ENCODE results near the gene MITF. TPM values are rescaled to one million over a fixed set of nuclear protein-coding genes. Genes with fewer than 3 reads are reported as not detected.

Gene MITF
- total RNA-seq, 1 experiment from 2014 or later, result 40.3 TPM

- Mint-ChIP-seq H3K9me3 (ENCODE audit: low read depth, unreplicated experiment) (peaks cover 3% of the 10 kb centered on the region), H3K4me3 (ENCODE audit: low read depth, unreplicated experiment) (no peak overlapping the region), H3K36me3 (ENCODE audit: insufficient read depth, unreplicated experiment) (no peaks in the 10 kb centered on the region), H3K27me3 (ENCODE audit: unreplicated experiment) (no peaks in the 10 kb centered on the region), H3K27ac (ENCODE audit: unreplicated experiment) (no peak overlapping the region), H3K4me1 (ENCODE audit: low read depth, unreplicated experiment) (no peaks in the 10 kb centered on the region)
- BruUV-seq (replicated peaks), result no TSS peak
- TF ChIP-seq CTCF (IDR thresholded peaks at IDR 0.05; ENCODE audit: unreplicated experiment), result no peak
- CTCF ChIA-PET, result no interaction called here
- intact Hi-C loops (cut with micrococcal nuclease; ENCODE audit: unreplicated experiment), result no loop called here
- no peak for DNase-seq
These were observed 266.8 kb downstream of the MITF start for GRCh38 chr3:70006089-70006488.

- BruUV-seq (replicated peaks), result no TSS peak
- H3K4me3 Mint-ChIP-seq (ENCODE audit: low read depth, unreplicated experiment), result no peak overlapping the region
- no peak for DNase-seq
- TF ChIP-seq CTCF (IDR thresholded peaks at IDR 0.05; ENCODE audit: unreplicated experiment), result no peak
- no peak overlapping the region for H3K27ac Mint-ChIP-seq (ENCODE audit: unreplicated experiment)
- H3K4me1 Mint-ChIP-seq (ENCODE audit: low read depth, unreplicated experiment), result no peaks in the 10 kb centered on the region
- CTCF ChIA-PET, result no interaction called here
- peaks cover 8% of the 10 kb centered on the region for H3K27me3 Mint-ChIP-seq (ENCODE audit: unreplicated experiment)
- intact Hi-C loops (cut with micrococcal nuclease; ENCODE audit: unreplicated experiment), result no loop called here
- H3K36me3 Mint-ChIP-seq (ENCODE audit: insufficient read depth, unreplicated experiment), result no peaks in the 10 kb centered on the region
- H3K9me3 Mint-ChIP-seq (ENCODE audit: low read depth, unreplicated experiment), result peaks cover 3% of the 10 kb centered on the region
These were observed 271.1 kb downstream of the MITF start for GRCh38 chr3:70010346-70010745.

- TF ChIP-seq CTCF (IDR thresholded peaks at IDR 0.05; ENCODE audit: unreplicated experiment), result no peak
- H3K9me3 Mint-ChIP-seq (ENCODE audit: low read depth, unreplicated experiment), result peaks cover 3% of the 10 kb centered on the region
- no TSS peak for BruUV-seq (replicated peaks)
- H3K36me3 Mint-ChIP-seq (ENCODE audit: insufficient read depth, unreplicated experiment), result no peaks in the 10 kb centered on the region
- DNase-seq, result no peak
- H3K4me1 Mint-ChIP-seq (ENCODE audit: low read depth, unreplicated experiment), result no peaks in the 10 kb centered on the region
- intact Hi-C loops (cut with micrococcal nuclease; ENCODE audit: unreplicated experiment), result no loop called here
- no peak overlapping the region for H3K27ac Mint-ChIP-seq (ENCODE audit: unreplicated experiment)
- H3K27me3 Mint-ChIP-seq (ENCODE audit: unreplicated experiment), result peaks cover 8% of the 10 kb centered on the region
- H3K4me3 Mint-ChIP-seq (ENCODE audit: low read depth, unreplicated experiment), result no peak overlapping the region
- CTCF ChIA-PET, result no interaction called here
These were observed 272.3 kb downstream of the MITF start for GRCh38 chr3:70011582-70011981.

All from Calu3 (cell line).